Loucy (cell line): Measurements from ENCODE around the gene GAK.

Experiments used
- H2AFZ ChIP-seq: fragments of 200-600 bp; sonication (generic); 2 replicates; pipeline ENCODE4 v1.6.0; 2016; ENCODE audit warnings: antibody characterized with exemption, mild to moderate bottlenecking, low read length, moderate library complexity
- H3F3A ChIP-seq: fragments of 200-600 bp; 2 replicates; pipeline ENCODE4 v1.6.0; 2016; ENCODE audit warnings: antibody characterized with exemption, low read depth, mild to moderate bottlenecking
- H3K27me3 ChIP-seq: fragments of 200-600 bp; sonication (generic); 2 replicates; pipeline ENCODE4 v1.6.1; 2014; ENCODE audit warnings: low read length, mild to moderate bottlenecking; ENCODE audit not compliant: insufficient read depth, poor library complexity, severe bottlenecking
- H3K36me3 ChIP-seq: fragments of 200-600 bp; sonication (generic); 2 replicates; pipeline ENCODE4 v1.6.1; 2016; ENCODE audit warnings: low read length; ENCODE audit not compliant: insufficient read depth
- H3K4me1 ChIP-seq: fragments of 200-600 bp; sonication (generic); 2 replicates; pipeline ENCODE4 v1.5.1; 2014; ENCODE audit warnings: low read length, mild to moderate bottlenecking; ENCODE audit not compliant: insufficient read depth, poor library complexity, severe bottlenecking
- H3K4me2 ChIP-seq: fragments of 200-600 bp; sonication (generic); 2 replicates; pipeline ENCODE4 v1.6.0; 2014; ENCODE audit warnings: antibody characterized with exemption, low read length, low read depth, mild to moderate bottlenecking; ENCODE audit not compliant: poor library complexity, severe bottlenecking
- H3K4me3 ChIP-seq: fragments of 200-600 bp; sonication (generic); 2 replicates; pipeline ENCODE4 v1.5.1; 2014; ENCODE audit warnings: low read length, mild to moderate bottlenecking, mixed read lengths; ENCODE audit not compliant: poor library complexity, severe bottlenecking
- H3K79me2 ChIP-seq: fragments of 200-600 bp; sonication (generic); 2 replicates; pipeline ENCODE4 v1.6.1; 2014; ENCODE audit warnings: low read length; ENCODE audit not compliant: insufficient read depth
- H3K9ac ChIP-seq: fragments of 200-600 bp; sonication (generic); 2 replicates; pipeline ENCODE4 v1.6.0; 2014; ENCODE audit warnings: mild to moderate bottlenecking, low read depth, low read length, moderate library complexity; ENCODE audit not compliant: poor library complexity, severe bottlenecking
- H3K9me2 ChIP-seq: fragments of 200-600 bp; sonication (generic); replicated peaks from 2 replicates; pipeline ENCODE4 v1.6.1; 2016; ENCODE audit warnings: low read depth, low read length, mixed read lengths
- H3K9me3 ChIP-seq: fragments of 200-600 bp; sonication (generic); 2 replicates; pipeline ENCODE4 v1.6.1; 2014; ENCODE audit warnings: mild to moderate bottlenecking, antibody characterized with exemption, low read length, low read depth; ENCODE audit not compliant: insufficient read depth
- H4K20me1 ChIP-seq: fragments of 200-600 bp; sonication (generic); 2 replicates; pipeline ENCODE4 v1.6.0; 2014; ENCODE audit warnings: antibody characterized with exemption, low read length, mild to moderate bottlenecking; ENCODE audit not compliant: insufficient read depth, poor library complexity, severe bottlenecking
- EZH2phosphoT487 ChIP-seq: fragments of 200-600 bp; IDR thresholded peaks from 2 replicates; pipeline ENCODE4 v1.6.1; 2018; ENCODE audit warnings: antibody characterized with exemption, mild to moderate bottlenecking, moderate library complexity, borderline replicate concordance
- TF ChIP-seq, protein P1 (sequence below): fragments of 200-600 bp; sonication (generic); conservative IDR thresholded peaks from 2 replicates; pipeline ENCODE4 v1.5.1; 2014; ENCODE audit warnings: mild to moderate bottlenecking, antibody characterized with exemption, low read length

GAK gene

DNA sequence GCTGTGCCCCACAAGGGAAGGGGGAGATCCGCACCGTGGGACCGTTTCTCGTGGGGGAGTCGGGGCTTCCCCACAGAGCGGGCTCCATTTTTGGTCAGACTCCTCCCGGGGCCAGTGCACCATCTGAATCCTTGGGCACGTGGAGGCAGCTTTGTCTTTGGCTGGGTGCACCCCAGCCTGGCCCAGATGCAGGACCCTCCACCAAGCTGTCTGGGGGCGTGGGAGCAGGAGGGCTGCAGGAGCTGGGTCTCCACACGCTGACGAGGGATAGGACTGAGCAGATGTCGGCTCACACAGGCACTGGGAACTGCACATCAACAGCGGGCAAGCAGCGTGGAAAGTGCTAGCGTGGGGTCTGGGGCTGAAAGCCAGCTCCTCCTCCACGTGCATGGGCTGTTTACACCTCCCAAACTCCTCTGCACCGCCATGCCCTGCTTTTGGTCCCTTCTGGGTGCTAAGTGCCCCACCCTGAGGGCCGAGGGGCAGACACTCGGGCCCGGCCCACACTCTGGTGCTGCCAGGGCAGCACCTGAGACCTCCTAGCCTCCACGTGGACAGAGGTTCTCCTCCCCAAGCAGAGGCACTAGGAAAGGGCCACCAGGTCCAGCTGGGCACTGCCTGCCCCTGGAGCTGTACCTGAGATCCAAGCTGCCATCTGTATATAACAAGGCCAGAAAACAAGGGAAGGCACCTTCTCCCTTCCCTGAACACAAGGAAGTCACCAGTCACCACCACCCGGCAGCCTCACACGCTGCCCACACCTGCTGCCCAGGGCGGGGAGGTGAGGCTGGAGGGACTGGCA is 27.4 kb upstream of the GAK start:
- no peak overlapping the region for H3K4me2 ChIP-seq
- H3K9me3 ChIP-seq, result no peaks in the 10 kb centered on the region
- H4K20me1 ChIP-seq, result no peaks in the 10 kb centered on the region
- H3K4me1 ChIP-seq, result no peaks in the 10 kb centered on the region
- H3F3A ChIP-seq, result no peaks in the 10 kb centered on the region
- TF ChIP-seq, protein P1, sequence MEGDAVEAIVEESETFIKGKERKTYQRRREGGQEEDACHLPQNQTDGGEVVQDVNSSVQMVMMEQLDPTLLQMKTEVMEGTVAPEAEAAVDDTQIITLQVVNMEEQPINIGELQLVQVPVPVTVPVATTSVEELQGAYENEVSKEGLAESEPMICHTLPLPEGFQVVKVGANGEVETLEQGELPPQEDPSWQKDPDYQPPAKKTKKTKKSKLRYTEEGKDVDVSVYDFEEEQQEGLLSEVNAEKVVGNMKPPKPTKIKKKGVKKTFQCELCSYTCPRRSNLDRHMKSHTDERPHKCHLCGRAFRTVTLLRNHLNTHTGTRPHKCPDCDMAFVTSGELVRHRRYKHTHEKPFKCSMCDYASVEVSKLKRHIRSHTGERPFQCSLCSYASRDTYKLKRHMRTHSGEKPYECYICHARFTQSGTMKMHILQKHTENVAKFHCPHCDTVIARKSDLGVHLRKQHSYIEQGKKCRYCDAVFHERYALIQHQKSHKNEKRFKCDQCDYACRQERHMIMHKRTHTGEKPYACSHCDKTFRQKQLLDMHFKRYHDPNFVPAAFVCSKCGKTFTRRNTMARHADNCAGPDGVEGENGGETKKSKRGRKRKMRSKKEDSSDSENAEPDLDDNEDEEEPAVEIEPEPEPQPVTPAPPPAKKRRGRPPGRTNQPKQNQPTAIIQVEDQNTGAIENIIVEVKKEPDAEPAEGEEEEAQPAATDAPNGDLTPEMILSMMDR, result no peak
- no peak for TF ChIP-seq EZH2phosphoT487
- no peaks in the 10 kb centered on the region for H3K79me2 ChIP-seq
- no peaks in the 10 kb centered on the region for H3K9me2 ChIP-seq
- no peak overlapping the region for H3K9ac ChIP-seq
- no peak overlapping the region for H2AFZ ChIP-seq
- H3K36me3 ChIP-seq, result no peaks in the 10 kb centered on the region
- no peak overlapping the region for H3K4me3 ChIP-seq
- H3K27me3 ChIP-seq, result no peaks in the 10 kb centered on the region

GRCh38 chr4:958696-959337 is 26.7 kb upstream of the GAK start:
- H3K79me2 ChIP-seq, result no peaks in the 10 kb centered on the region
- no peaks in the 10 kb centered on the region for H4K20me1 ChIP-seq
- H2AFZ ChIP-seq, result no peak overlapping the region
- H3K4me2 ChIP-seq, result no peak overlapping the region
- no peak overlapping the region for H3K9ac ChIP-seq
- no peaks in the 10 kb centered on the region for H3F3A ChIP-seq
- H3K36me3 ChIP-seq, result no peaks in the 10 kb centered on the region
- H3K4me1 ChIP-seq, result no peaks in the 10 kb centered on the region
- TF ChIP-seq, protein P1, result no peak
- no peak for TF ChIP-seq EZH2phosphoT487
- H3K9me2 ChIP-seq, result no peaks in the 10 kb centered on the region
- H3K9me3 ChIP-seq, result no peaks in the 10 kb centered on the region
- H3K27me3 ChIP-seq, result no peaks in the 10 kb centered on the region
- no peak overlapping the region for H3K4me3 ChIP-seq

GRCh38 chr4:958314-958665 is 26.2 kb upstream of the GAK start:
- H4K20me1 ChIP-seq, result no peaks in the 10 kb centered on the region
- H3K4me3 ChIP-seq, result no peak overlapping the region
- no peaks in the 10 kb centered on the region for H3K36me3 ChIP-seq
- H3K4me2 ChIP-seq, result no peak overlapping the region
- no peaks in the 10 kb centered on the region for H3K4me1 ChIP-seq
- no peaks in the 10 kb centered on the region for H3K9me2 ChIP-seq
- no peaks in the 10 kb centered on the region for H3F3A ChIP-seq
- no peak overlapping the region for H3K9ac ChIP-seq
- TF ChIP-seq EZH2phosphoT487, result no peak
- TF ChIP-seq, protein P1, result no peak
- no peaks in the 10 kb centered on the region for H3K27me3 ChIP-seq
- no peaks in the 10 kb centered on the region for H3K9me3 ChIP-seq
- no peaks in the 10 kb centered on the region for H3K79me2 ChIP-seq
- H2AFZ ChIP-seq, result no peak overlapping the region
